Astrocyte (in vitro differentiated cells and primary cell): ENCODE data around the gene LRRC61.

ENCODE experiments used
- EZH2 ChIP-seq: IDR thresholded peaks from 2 replicates; pipeline ENCODE4 v1.6.1; 2012; ENCODE audit warnings: mild to moderate bottlenecking, low read length, inconsistent platforms; ENCODE audit not compliant: insufficient read depth
- TF ChIP-seq, protein P1 (sequence below): IDR thresholded peaks from 2 replicates; pipeline ENCODE4 v1.5.1; 2011; ENCODE audit warnings: low read depth, mild to moderate bottlenecking, inconsistent platforms, low read length, moderate library complexity; ENCODE audit not compliant: insufficient read depth

- TF ChIP-seq, protein P1, sequence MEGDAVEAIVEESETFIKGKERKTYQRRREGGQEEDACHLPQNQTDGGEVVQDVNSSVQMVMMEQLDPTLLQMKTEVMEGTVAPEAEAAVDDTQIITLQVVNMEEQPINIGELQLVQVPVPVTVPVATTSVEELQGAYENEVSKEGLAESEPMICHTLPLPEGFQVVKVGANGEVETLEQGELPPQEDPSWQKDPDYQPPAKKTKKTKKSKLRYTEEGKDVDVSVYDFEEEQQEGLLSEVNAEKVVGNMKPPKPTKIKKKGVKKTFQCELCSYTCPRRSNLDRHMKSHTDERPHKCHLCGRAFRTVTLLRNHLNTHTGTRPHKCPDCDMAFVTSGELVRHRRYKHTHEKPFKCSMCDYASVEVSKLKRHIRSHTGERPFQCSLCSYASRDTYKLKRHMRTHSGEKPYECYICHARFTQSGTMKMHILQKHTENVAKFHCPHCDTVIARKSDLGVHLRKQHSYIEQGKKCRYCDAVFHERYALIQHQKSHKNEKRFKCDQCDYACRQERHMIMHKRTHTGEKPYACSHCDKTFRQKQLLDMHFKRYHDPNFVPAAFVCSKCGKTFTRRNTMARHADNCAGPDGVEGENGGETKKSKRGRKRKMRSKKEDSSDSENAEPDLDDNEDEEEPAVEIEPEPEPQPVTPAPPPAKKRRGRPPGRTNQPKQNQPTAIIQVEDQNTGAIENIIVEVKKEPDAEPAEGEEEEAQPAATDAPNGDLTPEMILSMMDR, result no peak
- TF ChIP-seq EZH2, result no peak
Measured at GRCh38 chr7:150373049-150373801, 50.1 kb downstream of the LRRC61 start.
